HCT116 (cell line): ENCODE data around the gene CYP11A1. TPM values are rescaled to one million over a fixed set of nuclear protein-coding genes. Genes with fewer than 3 reads are reported as not detected.

ENCODE experiments used
- ATAC-seq: fragments of 200-7000 bp; cut with Tn5 transposase; 2 replicates; pipeline ENCODE4 v1.9.1; 2020; ENCODE audit warnings: mild to moderate bottlenecking, moderate library complexity
- BruUV-seq: library from RNA; stranded (reverse); fragments of 400-500 nt; replicated peaks from 2 replicates; lab custom pipeline; 2021; lab: Mats Ljungman, UMichigan
- CTCF ChIA-PET: fragments of 300-600 bp; sonication (Branson Sonifier 250); formaldehyde crosslinking; loops from one replicate; lab custom pipeline; 2021; ENCODE audit warnings: antibody characterized with exemption; lab: Charles Lee
- POLR2A ChIA-PET: fragments of 300-600, 350-600 bp; sonication (Branson Sonifier 250); formaldehyde crosslinking; loops from one replicate; lab custom pipeline; 2021; ENCODE audit warnings: antibody characterized with exemption; lab: Charles Lee
- RAD21 ChIA-PET, 2 experiments: fragments of 300-600 bp; sonication (Branson Sonifier 250); formaldehyde crosslinking; loops; one replicate each; lab custom pipeline; 2023; ENCODE audit warnings: low total read pairs in 2 of 2; ENCODE audit not compliant: uncharacterized antibody in 2 of 2, unreplicated experiment in 2 of 2, low non-redundant PET in 1 of 2; lab: Charles Lee
- DNase-seq: peaks from one replicate; pipeline ENCODE4 v3.0.0-alpha.2; 2010; ENCODE audit warnings: low read depth, low spot score
- H2AFZ ChIP-seq: fragments of 200-600 bp; shearing (Covaris generic), sonication (generic); 2 replicates; pipeline ENCODE4 v1.6.1; 2017; ENCODE audit warnings: low read depth, mixed run types, mixed read lengths, antibody characterized with exemption, low read length; ENCODE audit not compliant: poor library complexity, severe bottlenecking
- H3K27ac ChIP-seq: 2 replicates; pipeline ENCODE4 v1.5.1; 2012; ENCODE audit warnings: low read depth, low read length
- H3K27me3 ChIP-seq: fragments of 200-600 bp; sonication (generic); 2 replicates; pipeline ENCODE4 v1.6.1; 2016; ENCODE audit warnings: mixed run types, low read length, mixed read lengths; ENCODE audit not compliant: insufficient read depth
- H3K36me3 ChIP-seq, 2 experiments: fragments of 200-500 bp in 1 of 2; fragments of 200-600 bp in 1 of 2; sonication (Bioruptor generic) in 1 of 2; sonication (generic) in 1 of 2; 2 replicates each; pipeline versions ENCODE4 v1.5.1 to v1.6.1; 2014 to 2016; ENCODE audit warnings: low read length in 2 of 2, inconsistent platforms in 1 of 2, mixed read lengths in 1 of 2, mixed run types in 1 of 2; ENCODE audit not compliant: insufficient read depth in 2 of 2, control insufficient read depth in 1 of 2
- H3K4me1 ChIP-seq, 2 experiments: fragments of 200-600 bp in 1 of 2; sonication (generic) in 1 of 2; 2 replicates each; pipeline versions ENCODE4 v1.5.1 to v1.6.1; 2012 to 2017; ENCODE audit warnings: low read length in 2 of 2, inconsistent platforms in 1 of 2, mild to moderate bottlenecking in 1 of 2, mixed read lengths in 1 of 2, mixed run types in 1 of 2, moderate library complexity in 1 of 2; ENCODE audit not compliant: insufficient read depth in 2 of 2, control insufficient read depth in 1 of 2
- H3K4me2 ChIP-seq: fragments of 200-600 bp; sonication (generic); 2 replicates; pipeline ENCODE4 v1.6.1; 2017; ENCODE audit warnings: mixed run types, low read length, mixed read lengths
- H3K4me3 ChIP-seq, 2 experiments: fragments of 200-600 bp in 1 of 2; sonication (generic) in 1 of 2; replicated peaks in 1 of 2; 2 replicates each; pipeline ENCODE4 v1.5.1; 2011 to 2016; ENCODE audit warnings: low read length in 2 of 2, control low read depth in 1 of 2, low read depth in 1 of 2, mild to moderate bottlenecking in 1 of 2, mixed read lengths in 1 of 2, mixed run types in 1 of 2
- H3K79me2 ChIP-seq: fragments of 200-600 bp; sonication (generic); 2 replicates; pipeline ENCODE4 v1.6.1; 2017; ENCODE audit warnings: mild to moderate bottlenecking, mixed run types, low read length, moderate library complexity, mixed read lengths; ENCODE audit not compliant: insufficient read depth
- H3K9ac ChIP-seq: fragments of 200-600 bp; sonication (generic); 2 replicates; pipeline ENCODE4 v1.6.1; 2016; ENCODE audit warnings: low read length, mixed read lengths
- H3K9me2 ChIP-seq: fragments of 200-600 bp; sonication (generic), shearing (Covaris generic); 2 replicates; pipeline ENCODE4 v1.6.1; 2017; ENCODE audit warnings: mixed run types, mild to moderate bottlenecking, moderate library complexity; ENCODE audit not compliant: insufficient read depth
- H3K9me3 ChIP-seq, 2 experiments: fragments of 200-500 bp in 1 of 2; fragments of 200-600 bp in 1 of 2; sonication (Bioruptor generic) in 1 of 2; sonication (generic) in 1 of 2; 2 replicates each; pipeline ENCODE4 v1.6.1; 2014 to 2017; ENCODE audit warnings: low read length in 2 of 2, mixed read lengths in 2 of 2, inconsistent platforms in 1 of 2, low read depth in 1 of 2, mild to moderate bottlenecking in 1 of 2, mixed run types in 1 of 2, moderate library complexity in 1 of 2; ENCODE audit not compliant: control insufficient read depth in 1 of 2, insufficient read depth in 1 of 2
- H4K20me1 ChIP-seq: fragments of 200-600 bp; sonication (generic), shearing (Covaris generic); 2 replicates; pipeline ENCODE4 v1.6.1; 2017; ENCODE audit warnings: mixed run types, mild to moderate bottlenecking, moderate library complexity; ENCODE audit not compliant: insufficient read depth
- CBX3 ChIP-seq: IDR thresholded peaks from 2 replicates; pipeline ENCODE4 v1.6.1; 2012; ENCODE audit warnings: low read depth
- CTCF ChIP-seq, 3 experiments: fragments of 200-600 bp in 1 of 3; sonication (generic) in 1 of 3; IDR thresholded peaks in 2 of 3; conservative IDR thresholded peaks in 1 of 3; 2 replicates each; pipeline ENCODE4 v1.5.1; 2012 to 2017; ENCODE audit warnings: low read depth in 2 of 3, low read length in 2 of 3, antibody characterized with exemption in 1 of 3, borderline replicate concordance in 1 of 3, control low read depth in 1 of 3, mild to moderate bottlenecking in 1 of 3, mixed read lengths in 1 of 3, mixed run types in 1 of 3, moderate library complexity in 1 of 3; ENCODE audit not compliant: insufficient read depth in 1 of 3
- ELF1 ChIP-seq: IDR thresholded peaks from 2 replicates; pipeline ENCODE4 v1.6.1; 2012; ENCODE audit warnings: low read depth, borderline replicate concordance
- EZH2 ChIP-seq: fragments of 200-600 bp; sonication (generic); IDR thresholded peaks from 2 replicates; pipeline ENCODE4 v1.6.1; 2017; ENCODE audit warnings: antibody characterized with exemption, mixed run types
- EZH2phosphoT487 ChIP-seq: fragments of 200-600 bp; IDR thresholded peaks from 2 replicates; pipeline ENCODE4 v1.6.1; 2018; ENCODE audit warnings: antibody characterized with exemption, borderline replicate concordance
- FOSL1 ChIP-seq: IDR thresholded peaks from 2 replicates; pipeline ENCODE4 v1.6.1; 2012; ENCODE audit warnings: low read depth
- JUND ChIP-seq: IDR thresholded peaks from 2 replicates; pipeline ENCODE4 v1.6.1; 2012
- RAD21 ChIP-seq: IDR thresholded peaks from 2 replicates; pipeline ENCODE4 v1.6.1; 2012; ENCODE audit warnings: low read depth, mild to moderate bottlenecking
- REST ChIP-seq: IDR thresholded peaks from 2 replicates; pipeline ENCODE4 v1.6.1; 2012; ENCODE audit warnings: low read depth
- SIN3A ChIP-seq: IDR thresholded peaks from 2 replicates; pipeline ENCODE4 v1.6.1; 2012; ENCODE audit warnings: low read depth
- SP1 ChIP-seq: IDR thresholded peaks from 2 replicates; pipeline ENCODE4 v1.6.1; 2012; ENCODE audit warnings: low read depth
- SRF ChIP-seq: IDR thresholded peaks from 2 replicates; pipeline ENCODE4 v1.6.1; 2012; ENCODE audit warnings: low read depth
- TCF7L2 ChIP-seq: IDR thresholded peaks from 2 replicates; pipeline ENCODE4 v1.7.0; 2011; ENCODE audit warnings: borderline replicate concordance, inconsistent platforms; ENCODE audit not compliant: insufficient read depth, insufficient read length; ENCODE audit errors: extremely low read depth
- YY1 ChIP-seq: IDR thresholded peaks from 2 replicates; pipeline ENCODE4 v1.6.1; 2011; ENCODE audit warnings: low read length, low read depth, moderate library complexity, mild to moderate bottlenecking; ENCODE audit not compliant: insufficient replicate concordance; ENCODE audit errors: extremely low read depth
- ZFX ChIP-seq: fragments of 450-650 bp; IDR thresholded peaks from 2 replicates; pipeline ENCODE4 v1.6.1; 2017
- intact Hi-C: fragments of 100-400 bp; cut with micrococcal nuclease; formaldehyde crosslinking; loops from 2 replicates; pipeline ENCODE4 v1.10.0; 2022
- total RNA-seq: library from RNA; stranded (reverse); gene quantifications from one replicate; pipeline ENCODE4 v1.2.1, GENCODE V29; 2021; ENCODE audit not compliant: unreplicated experiment
- TF ChIP-seq, protein P1 (sequence below): IDR thresholded peaks from 2 replicates; pipeline ENCODE4 v1.6.1; 2011; ENCODE audit warnings: mild to moderate bottlenecking, low read length, moderate library complexity; ENCODE audit not compliant: insufficient replicate concordance; ENCODE audit errors: extremely low read depth
- TF ChIP-seq, protein P2 (sequence below): IDR thresholded peaks from 2 replicates; pipeline ENCODE4 v1.6.1; 2012

The CYP11A1 gene
- total RNA-seq, 1 experiment from 2014 or later: 0.57 TPM

DNA sequence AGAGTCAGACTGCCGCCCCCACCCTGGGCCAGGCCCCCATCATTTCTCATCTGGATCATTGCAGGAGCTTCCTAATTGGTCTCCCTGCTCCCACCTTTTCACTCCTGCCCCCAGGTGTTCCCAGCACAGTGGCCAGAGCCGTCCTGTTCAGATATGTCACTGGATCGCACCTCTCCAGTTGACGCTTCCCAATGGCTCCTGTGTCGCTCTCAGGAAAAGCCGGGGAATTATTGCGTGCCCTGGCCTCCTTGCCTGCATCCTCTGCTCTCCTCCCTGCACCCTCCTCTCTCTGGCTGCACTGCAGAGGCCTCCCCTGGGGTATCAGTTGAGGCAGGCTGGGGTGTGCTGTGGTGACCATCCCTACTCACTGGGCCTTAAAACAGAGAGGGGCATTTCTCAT, 25.5 kb upstream of the CYP11A1 start:
- H4K20me1 ChIP-seq: no peaks in the 10 kb centered on the region
- H3K27me3 ChIP-seq: no peaks in the 10 kb centered on the region
- H3K9me2 ChIP-seq: no peaks in the 10 kb centered on the region
- H3K4me3 ChIP-seq: no peak overlapping the region
- no peak for TF ChIP-seq REST
- no peak for TF ChIP-seq YY1
- TF ChIP-seq, protein P1, sequence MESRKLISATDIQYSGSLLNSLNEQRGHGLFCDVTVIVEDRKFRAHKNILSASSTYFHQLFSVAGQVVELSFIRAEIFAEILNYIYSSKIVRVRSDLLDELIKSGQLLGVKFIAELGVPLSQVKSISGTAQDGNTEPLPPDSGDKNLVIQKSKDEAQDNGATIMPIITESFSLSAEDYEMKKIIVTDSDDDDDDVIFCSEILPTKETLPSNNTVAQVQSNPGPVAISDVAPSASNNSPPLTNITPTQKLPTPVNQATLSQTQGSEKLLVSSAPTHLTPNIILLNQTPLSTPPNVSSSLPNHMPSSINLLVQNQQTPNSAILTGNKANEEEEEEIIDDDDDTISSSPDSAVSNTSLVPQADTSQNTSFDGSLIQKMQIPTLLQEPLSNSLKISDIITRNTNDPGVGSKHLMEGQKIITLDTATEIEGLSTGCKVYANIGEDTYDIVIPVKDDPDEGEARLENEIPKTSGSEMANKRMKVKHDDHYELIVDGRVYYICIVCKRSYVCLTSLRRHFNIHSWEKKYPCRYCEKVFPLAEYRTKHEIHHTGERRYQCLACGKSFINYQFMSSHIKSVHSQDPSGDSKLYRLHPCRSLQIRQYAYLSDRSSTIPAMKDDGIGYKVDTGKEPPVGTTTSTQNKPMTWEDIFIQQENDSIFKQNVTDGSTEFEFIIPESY: no peak
- TF ChIP-seq FOSL1: no peak
- no peak for TF ChIP-seq EZH2
- no peak for TF ChIP-seq SP1
- TF ChIP-seq JUND: no peak
- TF ChIP-seq TCF7L2: no peak
- no peak for TF ChIP-seq EZH2phosphoT487
- TF ChIP-seq, protein P2, sequence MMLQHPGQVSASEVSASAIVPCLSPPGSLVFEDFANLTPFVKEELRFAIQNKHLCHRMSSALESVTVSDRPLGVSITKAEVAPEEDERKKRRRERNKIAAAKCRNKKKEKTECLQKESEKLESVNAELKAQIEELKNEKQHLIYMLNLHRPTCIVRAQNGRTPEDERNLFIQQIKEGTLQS: no peak
- TF ChIP-seq SRF: no peak
- no peak for TF ChIP-seq CBX3
- no peak for TF ChIP-seq CTCF (IDR thresholded peaks at IDR 0.05 in 2 of 3, conservative IDR thresholded peaks at IDR 0.05 in 1 of 3; ENCODE audit: borderline replicate concordance in 1 of 3, insufficient read depth in 1 of 3, low read depth in 2 of 3, low read length in 2 of 3)
- TF ChIP-seq SIN3A: no peak
- no peak for TF ChIP-seq RAD21
- TF ChIP-seq ELF1: no peak
- no peak for TF ChIP-seq ZFX
- RAD21 ChIA-PET: no interaction called here
- CTCF ChIA-PET: no interaction called here
- no peak for ATAC-seq
- H3K9me3 ChIP-seq: no peaks in the 10 kb centered on the region
- no peak overlapping the region for H3K4me2 ChIP-seq
- peaks cover 36 to 94% of the 10 kb centered on the region in 2 experiments for H3K4me1 ChIP-seq
- no peaks in the 10 kb centered on the region for H3K79me2 ChIP-seq
- no peak overlapping the region for H2AFZ ChIP-seq
- POLR2A ChIA-PET: no interaction called here
- no TSS peak for BruUV-seq
- H3K27ac ChIP-seq: no peak overlapping the region
- no peak for DNase-seq
- intact Hi-C loops: no loop called here
- H3K36me3 ChIP-seq: no peaks in the 10 kb centered on the region
- no peak overlapping the region for H3K9ac ChIP-seq
